Right atrium auricular region (tissue), 2 donors: Measurements from ENCODE around the gene NOS1AP. TPM values are rescaled to one million over a fixed set of nuclear protein-coding genes. Genes with fewer than 3 reads are reported as not detected.

Experiments used
- DNase-seq: peaks from one replicate; pipeline ENCODE4 v3.0.0-alpha.2; 2019; ENCODE audit warnings: low spot score
- H3K27ac ChIP-seq, 2 donors: fragments of 200-600 bp; sonication (generic); 1 replicate in 1 of 2; 2 replicates in 1 of 2; pipeline ENCODE4 v1.5.1; 2016 to 2019
- H3K27me3 ChIP-seq, 2 donors: fragments of 200-600 bp; sonication (generic); one replicate each; pipeline versions ENCODE4 v1.5.1 to v1.6.0; 2017 to 2019
- H3K36me3 ChIP-seq: fragments of 200-600 bp; sonication (generic); one replicate; pipeline ENCODE4 v1.5.1; 2016
- H3K4me1 ChIP-seq, 2 donors: fragments of 200-600 bp; sonication (generic); one replicate each; pipeline versions ENCODE4 v1.5.1 to v1.6.0; 2017 to 2019
- H3K4me3 ChIP-seq, 2 donors: fragments of 200-600 bp; sonication (generic); 1 replicate in 1 of 2; 2 replicates in 1 of 2; pipeline ENCODE4 v1.5.1; 2017 to 2019; ENCODE audit warnings: mild to moderate bottlenecking in 1 of 2, moderate library complexity in 1 of 2
- H3K9me3 ChIP-seq, 2 donors: fragments of 200-600 bp; sonication (generic); one replicate each; pipeline ENCODE4 v1.5.1; 2019
- CTCF ChIP-seq, 2 donors: fragments of 200-600 bp; sonication (generic); IDR thresholded peaks; one replicate each; pipeline ENCODE4 v1.5.1; 2019; ENCODE audit warnings: antibody characterized with exemption in 2 of 2
- total RNA-seq, 2 donors: library from RNA; depleted of rRNA; stranded (reverse); fragments of >200 nt; gene quantifications; one replicate each; pipeline ENCODE4 v1.1.0, GENCODE V29; 2016

Gene NOS1AP
- total RNA-seq, 2 donors from 2014 or later: 2.2 to 2.4 TPM

GRCh38 chr1:162210196-162210595 is 140.7 kb downstream of the NOS1AP start:
- peaks cover 0 to 33% of the 10 kb centered on the region in 2 donors for H3K4me1 ChIP-seq
- H3K27me3 ChIP-seq: no peaks in the 10 kb centered on the region
- no peaks in the 10 kb centered on the region for H3K9me3 ChIP-seq
- no peaks in the 10 kb centered on the region for H3K36me3 ChIP-seq
- no peak for TF ChIP-seq CTCF (IDR thresholded peaks at IDR 0.05)
- no peak overlapping the region for H3K4me3 ChIP-seq
- H3K27ac ChIP-seq: no peak overlapping the region
- DNase-seq: no peak

- H3K4me3 ChIP-seq: no peak overlapping the region
- DNase-seq: no peak
- no peaks in the 10 kb centered on the region for H3K9me3 ChIP-seq
- no peak for TF ChIP-seq CTCF (IDR thresholded peaks at IDR 0.05)
- no peaks in the 10 kb centered on the region for H3K36me3 ChIP-seq
- H3K4me1 ChIP-seq: peaks cover 0 to 34% of the 10 kb centered on the region in 2 donors
- no peak overlapping the region for H3K27ac ChIP-seq
- H3K27me3 ChIP-seq: no peaks in the 10 kb centered on the region
Measured at GRCh38 chr1:162212713-162213112, 143.2 kb downstream of the NOS1AP start.

GRCh38 chr1:162213281-162213912 is 143.9 kb downstream of the NOS1AP start:
- H3K27ac ChIP-seq: peak overlapping the region in 1 of 2 donors; percentile 12
- no peak for DNase-seq
- peaks cover 0 to 41% of the 10 kb centered on the region in 2 donors for H3K4me1 ChIP-seq

GRCh38 chr1:162214202-162214601 is 144.7 kb downstream of the NOS1AP start:
- Histone ChIP-seq H3K9me3 (no peaks in the 10 kb centered on the region), H3K36me3 (no peaks in the 10 kb centered on the region), H3K27ac (peak overlapping the region in 1 of 2 donors; percentile 12), H3K4me1 (peaks cover 0 to 49% of the 10 kb centered on the region in 2 donors), H3K4me3 (no peak overlapping the region), H3K27me3 (no peaks in the 10 kb centered on the region)
- no peak for DNase-seq
- no peak for TF ChIP-seq CTCF (IDR thresholded peaks at IDR 0.05)

More at GRCh38 chr1:162213281-162213912, 143.9 kb downstream of the NOS1AP start:
- Histone ChIP-seq H3K27me3 (no peaks in the 10 kb centered on the region), H3K9me3 (no peaks in the 10 kb centered on the region), H3K4me3 (no peak overlapping the region), H3K36me3 (no peaks in the 10 kb centered on the region)
- no peak for TF ChIP-seq CTCF (IDR thresholded peaks at IDR 0.05)

GRCh38 chr1:162215902-162216301 is 146.4 kb downstream of the NOS1AP start:
- no peaks in the 10 kb centered on the region for H3K9me3 ChIP-seq
- H3K4me3 ChIP-seq: no peak overlapping the region
- H3K36me3 ChIP-seq: no peaks in the 10 kb centered on the region
- H3K27me3 ChIP-seq: no peaks in the 10 kb centered on the region
- no peak overlapping the region for H3K27ac ChIP-seq
- DNase-seq: no peak
- TF ChIP-seq CTCF (IDR thresholded peaks at IDR 0.05): no peak
- peaks cover 0 to 49% of the 10 kb centered on the region in 2 donors for H3K4me1 ChIP-seq

GRCh38 chr1:162216604-162217003 is 147.1 kb downstream of the NOS1AP start:
- Histone ChIP-seq H3K36me3 (no peaks in the 10 kb centered on the region), H3K27me3 (no peaks in the 10 kb centered on the region), H3K4me1 (peaks cover 0 to 49% of the 10 kb centered on the region in 2 donors), H3K9me3 (no peaks in the 10 kb centered on the region), H3K27ac (no peak overlapping the region), H3K4me3 (no peak overlapping the region)
- TF ChIP-seq CTCF (IDR thresholded peaks at IDR 0.05): no peak
- DNase-seq: no peak
